SK-N-SH treated with all-trans-retinoic acid at 6 μM for 48 hours (cell line): ENCODE data around the gene GGA1.

ENCODE experiments used
- ATAC-seq: fragments of 200-7000 bp; cut with Tn5 transposase; 3 replicates; pipeline ENCODE4 v1.9.1; 2020; ENCODE audit warnings: mild to moderate bottlenecking, moderate library complexity
- BACH2 ChIP-seq: fragments of 250-450 bp; sonication (Bioruptor Pico); IDR thresholded peaks from 2 replicates; pipeline ENCODE4 v1.9.0; 2021; ENCODE audit warnings: mild to moderate bottlenecking, borderline replicate concordance
- CREB5 ChIP-seq: fragments of 250-450 bp; sonication (Bioruptor Pico); IDR thresholded peaks from 2 replicates; pipeline ENCODE4 v1.5.1; 2020; ENCODE audit warnings: low read depth, mild to moderate bottlenecking, moderate library complexity
- CSDC2 ChIP-seq: fragments of 250-450 bp; sonication (Bioruptor Pico); IDR thresholded peaks from 2 replicates; pipeline ENCODE4 v1.5.0; 2020; ENCODE audit warnings: mild to moderate bottlenecking, moderate library complexity
- CSRNP3 ChIP-seq: fragments of 250-450 bp; sonication (Bioruptor Pico); IDR thresholded peaks from 2 replicates; pipeline ENCODE4 v1.5.1; 2021; ENCODE audit warnings: mild to moderate bottlenecking, moderate library complexity
- GLIS3 ChIP-seq: fragments of 250-450 bp; sonication (Bioruptor Pico); IDR thresholded peaks from 2 replicates; pipeline ENCODE4 v1.5.0; 2020; ENCODE audit warnings: mild to moderate bottlenecking, moderate library complexity
- ISL1 ChIP-seq: fragments of 250-450 bp; sonication (Bioruptor Pico); IDR thresholded peaks from 2 replicates; pipeline ENCODE4 v2.1.2; 2022; ENCODE audit warnings: mild to moderate bottlenecking, moderate library complexity
- OSR1 ChIP-seq: fragments of 250-450 bp; sonication (Bioruptor Pico); IDR thresholded peaks from 2 replicates; pipeline ENCODE4 v1.8.0; 2022; ENCODE audit warnings: moderate library complexity, mild to moderate bottlenecking, inconsistent platforms
- PATZ1 ChIP-seq: fragments of 250-450 bp; sonication (Bioruptor Pico); IDR thresholded peaks from 2 replicates; pipeline ENCODE4 v1.8.0; 2020; ENCODE audit warnings: mild to moderate bottlenecking, moderate library complexity, borderline replicate concordance
- POU6F1 ChIP-seq: fragments of 250-450 bp; sonication (Bioruptor Pico); IDR thresholded peaks from 2 replicates; pipeline ENCODE4 v1.8.0; 2021; ENCODE audit warnings: low read depth, mild to moderate bottlenecking, moderate library complexity, borderline replicate concordance
- PPARA ChIP-seq: fragments of 250-450 bp; sonication (Bioruptor Pico); IDR thresholded peaks from 2 replicates; pipeline ENCODE4 v1.5.0; 2020; ENCODE audit warnings: mild to moderate bottlenecking, borderline replicate concordance
- RARB ChIP-seq: fragments of 250-450 bp; sonication (Bioruptor Pico); IDR thresholded peaks from 2 replicates; pipeline ENCODE4 v1.8.0; 2021; ENCODE audit warnings: mild to moderate bottlenecking, moderate library complexity
- SNAI2 ChIP-seq: fragments of 250-450 bp; sonication (Bioruptor Pico); IDR thresholded peaks from 2 replicates; pipeline ENCODE4 v1.5.0; 2020; ENCODE audit warnings: mild to moderate bottlenecking, moderate library complexity
- TSHZ2 ChIP-seq: fragments of 250-450 bp; sonication (Bioruptor Pico); IDR thresholded peaks from 2 replicates; pipeline ENCODE4 v1.5.0; 2020; ENCODE audit warnings: mild to moderate bottlenecking, moderate library complexity
- ZC3H10 ChIP-seq: fragments of 250-450 bp; sonication (Bioruptor Pico); IDR thresholded peaks from 2 replicates; pipeline ENCODE4 v1.5.1; 2021; ENCODE audit warnings: mild to moderate bottlenecking, moderate library complexity
- ZFP3 ChIP-seq: fragments of 250-450 bp; sonication (Bioruptor Pico); IDR thresholded peaks from 2 replicates; pipeline ENCODE4 v1.5.0; 2020; ENCODE audit warnings: mild to moderate bottlenecking, moderate library complexity
- ZFP30 ChIP-seq: fragments of 450-650 bp; formaldehyde crosslinking; IDR thresholded peaks from 2 replicates; pipeline ENCODE4 v1.5.0; 2022; ENCODE audit warnings: mild to moderate bottlenecking, moderate library complexity
- ZNF565 ChIP-seq: fragments of 450-650 bp; formaldehyde crosslinking; conservative IDR thresholded peaks from 2 replicates; pipeline ENCODE4 v1.5.0; 2020; ENCODE audit warnings: low read depth, mild to moderate bottlenecking, moderate library complexity

The GGA1 gene

GRCh38 chr22:37628830-37629229 is 20.2 kb downstream of the GGA1 start (continued):
- TF ChIP-seq PATZ1, result no peak

- ATAC-seq, result no peak
- TF ChIP-seq ZNF565 (no peak), ZFP30 (CRISPR knock-in tag) (no peak), TSHZ2 (CRISPR knock-in tag) (no peak), POU6F1 (CRISPR knock-in tag) (no peak), ISL1 (CRISPR knock-in tag) (no peak), ZC3H10 (no peak), ZFP3 (CRISPR knock-in tag) (no peak), PATZ1 (no peak), CSDC2 (CRISPR knock-in tag) (no peak), BACH2 (CRISPR knock-in tag) (no peak), GLIS3 (CRISPR knock-in tag) (no peak), CREB5 (CRISPR knock-in tag) (no peak), RARB (no peak), PPARA (CRISPR knock-in tag) (no peak), CSRNP3 (CRISPR knock-in tag) (no peak), OSR1 (CRISPR knock-in tag) (no peak), SNAI2 (no peak)
These were observed 21.3 kb downstream of the GGA1 start for GRCh38 chr22:37629928-37630327.

- ATAC-seq, result no peak
- TF ChIP-seq PPARA (CRISPR knock-in tag) (no peak), PATZ1 (no peak), SNAI2 (no peak), ZFP3 (CRISPR knock-in tag) (no peak), CSDC2 (CRISPR knock-in tag) (no peak), RARB (no peak)
These were observed 22.3 kb downstream of the GGA1 start for GRCh38 chr22:37630839-37631435.
